Measurements from ENCODE around the gene CDCP1. TPM values are rescaled to one million over a fixed set of nuclear protein-coding genes. Genes with fewer than 3 reads are reported as not detected.

The CDCP1 gene
- total RNA-seq, 4 donors from 2014 or later = 2.5 to 4.9 (median 4.2) TPM

DNA sequence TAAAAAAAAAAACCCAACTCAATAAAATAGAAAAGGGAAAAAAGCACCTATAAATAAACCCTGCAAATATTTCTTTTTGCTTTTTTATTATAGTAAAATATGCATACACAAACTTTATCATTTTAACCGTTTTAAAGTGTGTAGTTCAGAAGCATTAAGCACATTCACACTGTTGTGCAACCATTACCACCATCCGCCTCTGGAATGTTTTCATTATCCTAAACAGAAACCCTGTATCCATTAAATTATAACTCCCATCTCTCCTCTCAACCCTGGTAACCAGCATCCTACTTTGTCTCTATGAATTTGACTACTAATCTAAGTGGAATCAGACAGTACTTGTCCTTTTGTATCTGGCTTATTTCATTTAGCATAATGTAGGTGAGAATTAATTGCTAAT is 15.0 kb downstream of the CDCP1 start:
- H3K27ac ChIP-seq = no peak overlapping the region
- 42 to 69% methylated on average over 2 of the region's 2 CpGs for WGBS, 2 donors (ENCODE audit: low coverage in 1 of 2)
- H3K9me3 ChIP-seq = no peaks in the 10 kb centered on the region
- TF ChIP-seq POLR2AphosphoS5 (IDR thresholded peaks at IDR 0.05) = no peak
- TF ChIP-seq POLR2A (IDR thresholded peaks at IDR 0.05) = no peak
- TF ChIP-seq, protein P1, sequence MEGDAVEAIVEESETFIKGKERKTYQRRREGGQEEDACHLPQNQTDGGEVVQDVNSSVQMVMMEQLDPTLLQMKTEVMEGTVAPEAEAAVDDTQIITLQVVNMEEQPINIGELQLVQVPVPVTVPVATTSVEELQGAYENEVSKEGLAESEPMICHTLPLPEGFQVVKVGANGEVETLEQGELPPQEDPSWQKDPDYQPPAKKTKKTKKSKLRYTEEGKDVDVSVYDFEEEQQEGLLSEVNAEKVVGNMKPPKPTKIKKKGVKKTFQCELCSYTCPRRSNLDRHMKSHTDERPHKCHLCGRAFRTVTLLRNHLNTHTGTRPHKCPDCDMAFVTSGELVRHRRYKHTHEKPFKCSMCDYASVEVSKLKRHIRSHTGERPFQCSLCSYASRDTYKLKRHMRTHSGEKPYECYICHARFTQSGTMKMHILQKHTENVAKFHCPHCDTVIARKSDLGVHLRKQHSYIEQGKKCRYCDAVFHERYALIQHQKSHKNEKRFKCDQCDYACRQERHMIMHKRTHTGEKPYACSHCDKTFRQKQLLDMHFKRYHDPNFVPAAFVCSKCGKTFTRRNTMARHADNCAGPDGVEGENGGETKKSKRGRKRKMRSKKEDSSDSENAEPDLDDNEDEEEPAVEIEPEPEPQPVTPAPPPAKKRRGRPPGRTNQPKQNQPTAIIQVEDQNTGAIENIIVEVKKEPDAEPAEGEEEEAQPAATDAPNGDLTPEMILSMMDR (IDR thresholded peaks at IDR 0.05) = no peak
- no peak for TF ChIP-seq EP300 (IDR thresholded peaks at IDR 0.05)
- no peaks in the 10 kb centered on the region for H3K27me3 ChIP-seq
- H3K4me3 ChIP-seq = no peak overlapping the region
- H3K4me1 ChIP-seq = peaks cover 0 to 20% (median 0%) of the 10 kb centered on the region in 3 donors
- no peaks in the 10 kb centered on the region for H3K36me3 ChIP-seq
- ATAC-seq = no peak

DNA sequence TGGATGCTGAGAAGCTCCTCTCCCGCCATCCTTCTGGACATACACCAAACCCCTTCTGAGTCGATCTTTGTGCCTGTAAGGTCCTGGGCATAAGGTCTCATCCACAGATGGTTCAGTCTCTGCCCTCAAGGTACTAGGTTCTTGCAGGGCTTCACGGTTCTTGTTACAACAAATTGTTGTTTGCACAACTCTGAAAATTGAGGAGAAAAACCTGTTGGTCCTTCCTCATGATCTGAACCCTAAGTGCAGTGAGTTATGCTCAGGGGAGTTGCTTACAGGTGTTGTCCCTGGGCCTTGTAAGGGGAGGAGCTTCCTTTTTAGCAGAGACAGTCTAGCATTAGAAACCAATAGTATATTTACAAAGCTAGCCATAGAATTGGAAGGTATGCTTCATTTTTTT is 15.7 kb downstream of the CDCP1 start:
- Histone ChIP-seq H3K9me3 (no peaks in the 10 kb centered on the region), H3K27me3 (no peaks in the 10 kb centered on the region), H3K36me3 (no peaks in the 10 kb centered on the region), H3K4me1 (peaks cover 0 to 20% (median 0%) of the 10 kb centered on the region in 3 donors), H3K4me3 (no peak overlapping the region), H3K27ac (no peak overlapping the region)
- WGBS, 2 donors (ENCODE audit: low coverage in 1 of 2) = 71% methylated on average over 2 of the region's 3 CpGs; no CpG with 5 or more reads in 1 of the 2 donors
- no peak for TF ChIP-seq POLR2A (IDR thresholded peaks at IDR 0.05)
- no peak for TF ChIP-seq EP300 (IDR thresholded peaks at IDR 0.05)
- TF ChIP-seq, protein P1 (IDR thresholded peaks at IDR 0.05) = no peak
- TF ChIP-seq POLR2AphosphoS5 (IDR thresholded peaks at IDR 0.05) = no peak
- ATAC-seq = no peak

DNA sequence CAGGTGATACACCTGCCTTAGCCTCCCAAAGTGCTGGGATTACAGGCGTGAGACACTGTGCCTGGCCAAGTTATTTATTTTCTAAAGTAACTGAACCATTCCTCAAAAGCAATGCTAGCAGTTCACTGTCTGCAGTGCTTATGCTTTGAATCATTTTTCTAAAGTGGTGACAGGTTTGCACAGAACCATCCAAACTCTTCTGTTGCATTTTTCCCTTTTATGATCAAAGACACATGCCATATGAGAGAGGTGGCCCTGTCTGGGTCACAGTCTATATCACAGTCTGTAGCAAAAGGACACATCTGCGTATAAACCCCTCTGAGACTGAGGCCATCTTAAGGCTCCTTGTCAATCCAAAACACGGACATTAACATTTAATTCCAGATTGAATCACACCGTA is 17.2 kb downstream of the CDCP1 start:
- H3K4me3 ChIP-seq = no peak overlapping the region
- H3K4me1 ChIP-seq = peaks cover 0 to 28% (median 0%) of the 10 kb centered on the region in 3 donors
- no peak for ATAC-seq
- no peak overlapping the region for H3K27ac ChIP-seq
- 56 to 74% methylated on average over 4 of the region's 4 CpGs for WGBS, 2 donors (ENCODE audit: low coverage in 1 of 2)
- no peaks in the 10 kb centered on the region for H3K36me3 ChIP-seq
- TF ChIP-seq POLR2A (IDR thresholded peaks at IDR 0.05) (no peak), EP300 (IDR thresholded peaks at IDR 0.05) (no peak), POLR2AphosphoS5 (IDR thresholded peaks at IDR 0.05) (no peak)
- TF ChIP-seq, protein P1 (IDR thresholded peaks at IDR 0.05) = no peak
- H3K27me3 ChIP-seq = no peaks in the 10 kb centered on the region
- no peaks in the 10 kb centered on the region for H3K9me3 ChIP-seq

DNA sequence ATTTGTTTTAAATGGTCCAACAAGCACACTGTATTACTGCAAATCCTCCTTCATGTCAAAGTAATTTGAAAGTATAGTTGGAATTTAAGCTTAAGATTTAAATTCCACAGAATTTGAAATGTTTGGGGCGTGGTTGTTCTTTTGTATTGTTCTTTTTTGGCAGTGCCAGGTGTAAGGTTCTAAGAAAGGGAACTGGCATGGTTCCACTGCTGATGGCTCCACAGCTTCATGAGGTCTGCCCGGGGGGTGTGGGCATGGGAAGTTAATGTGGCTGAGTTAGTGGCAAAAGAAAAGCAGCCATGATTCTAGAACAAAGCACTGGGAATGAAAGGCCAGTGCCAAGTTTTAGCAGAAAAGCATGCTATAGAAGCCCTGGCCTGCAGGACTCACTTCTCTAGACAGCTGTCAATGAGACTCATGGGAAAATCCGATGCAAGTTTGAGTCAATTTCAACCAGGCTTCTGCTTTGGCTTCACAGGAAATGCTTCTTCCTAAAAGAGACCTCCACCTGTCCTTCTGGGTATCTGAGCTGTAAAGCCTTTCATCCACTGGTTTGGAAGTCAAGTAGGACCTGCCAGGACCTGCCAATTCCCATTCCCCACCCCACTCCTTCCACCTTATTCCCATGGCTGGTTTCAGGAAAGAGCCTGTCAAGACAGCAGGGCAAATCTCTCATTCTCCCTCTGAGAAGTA is 18.9 kb downstream of the CDCP1 start:
- TF ChIP-seq POLR2AphosphoS5 (IDR thresholded peaks at IDR 0.05) (no peak), POLR2A (IDR thresholded peaks at IDR 0.05) (no peak), EP300 (IDR thresholded peaks at IDR 0.05) (no peak)
- TF ChIP-seq, protein P1 (IDR thresholded peaks at IDR 0.05) = no peak
- peaks cover 0 to 35% (median 3%) of the 10 kb centered on the region in 3 donors for H3K4me1 ChIP-seq
- no peaks in the 10 kb centered on the region for H3K9me3 ChIP-seq
- H3K27me3 ChIP-seq = no peaks in the 10 kb centered on the region
- no peaks in the 10 kb centered on the region for H3K36me3 ChIP-seq
- no peak overlapping the region for H3K4me3 ChIP-seq
- H3K27ac ChIP-seq = no peak overlapping the region
- no peak for ATAC-seq
- WGBS, 2 donors (ENCODE audit: low coverage in 1 of 2) = 77 to 90% methylated on average over 3 of the region's 3 CpGs

DNA sequence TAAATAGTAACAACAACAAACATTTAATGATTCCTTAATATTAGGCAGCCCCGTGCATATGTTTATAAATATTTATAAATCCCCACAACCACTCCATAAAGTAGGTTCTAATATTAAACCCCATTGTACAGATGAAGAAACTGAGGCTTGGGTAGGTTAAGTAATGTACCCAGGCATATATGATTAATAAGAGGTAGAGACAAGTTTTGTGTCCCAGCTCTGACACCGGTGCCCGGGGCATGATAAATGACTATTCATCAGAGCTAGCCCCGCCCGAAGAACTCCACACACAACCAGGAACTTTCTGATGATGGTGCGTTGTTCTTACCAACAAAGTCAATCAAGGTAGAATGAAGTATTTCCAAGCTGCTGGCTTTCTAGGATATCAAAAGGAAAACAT is 19.4 kb downstream of the CDCP1 start:
- Histone ChIP-seq H3K4me1 (peaks cover 0 to 32% (median 3%) of the 10 kb centered on the region in 3 donors), H3K9me3 (no peaks in the 10 kb centered on the region), H3K27me3 (no peaks in the 10 kb centered on the region), H3K27ac (no peak overlapping the region), H3K36me3 (no peaks in the 10 kb centered on the region), H3K4me3 (no peak overlapping the region)
- ATAC-seq = no peak
- 79 to 82% methylated on average over 5 to 6 of the region's 6 CpGs for WGBS, 2 donors (ENCODE audit: low coverage in 1 of 2)
- TF ChIP-seq EP300 (IDR thresholded peaks at IDR 0.05) (no peak), POLR2AphosphoS5 (IDR thresholded peaks at IDR 0.05) (no peak), POLR2A (IDR thresholded peaks at IDR 0.05) (no peak)
- TF ChIP-seq, protein P1 (IDR thresholded peaks at IDR 0.05) = no peak

Measured in gastroesophageal sphincter (tissue), 4 donors.